GM20000 (cell line): Measurements from ENCODE around the gene LTBP2.

Experiments used
- DNase-seq: peaks from one replicate; pipeline ENCODE4 v3.0.0; 2012; ENCODE audit warnings: low spot score
- CTCF ChIP-seq: IDR thresholded peaks from 2 replicates; pipeline ENCODE4 v1.5.1; 2012; ENCODE audit warnings: mild to moderate bottlenecking, control low read depth; ENCODE audit errors: extremely low read depth, missing control alignments

Gene LTBP2

GRCh38 chr14:74504412-74504811, 107.6 kb downstream of the LTBP2 start:
- no peak for TF ChIP-seq CTCF
- no peak for DNase-seq

- no peak for DNase-seq
- TF ChIP-seq CTCF = no peak
Observed at GRCh38 chr14:74503938-74504335, 108.1 kb downstream of the LTBP2 start.

GRCh38 chr14:74503291-74503937, 108.6 kb downstream of the LTBP2 start:
- no peak for DNase-seq
- no peak for TF ChIP-seq CTCF

- TF ChIP-seq CTCF = peak; percentile 46
- DNase-seq = peak; percentile 50
Observed at GRCh38 chr14:74502236-74503019, 109.6 kb downstream of the LTBP2 start.

- DNase-seq = no peak
- TF ChIP-seq CTCF = no peak
Observed at GRCh38 chr14:74501691-74502090, 110.3 kb downstream of the LTBP2 start.

GRCh38 chr14:74501135-74501614, 110.9 kb downstream of the LTBP2 start:
- no peak for DNase-seq
- peak; percentile 14 for TF ChIP-seq CTCF

GRCh38 chr14:74500417-74501134, 111.5 kb downstream of the LTBP2 start:
- no peak for DNase-seq
- no peak for TF ChIP-seq CTCF
